ENCODE data around the gene RNF144B. TPM values are rescaled to one million over a fixed set of nuclear protein-coding genes. Genes with fewer than 3 reads are reported as not detected.

The RNF144B gene
- total and polyA plus RNA-seq, 2 of the 8 experiments (the other 6 are each of a cell fraction or from before 2014, with no cell fraction given): 1.8 to 11.2 TPM

GRCh38 chr6:18500921-18501662 lies 113.9 kb downstream of the RNF144B start (continued):
- TF ChIP-seq RAD21 (IDR thresholded peaks at IDR 0.05 in 1 of 2, conservative IDR thresholded peaks at IDR 0.05 in 1 of 2; ENCODE audit: low read depth in 2 of 2, low read length in 2 of 2): no peak
- no peak for TF ChIP-seq POLR2AphosphoS5 (IDR thresholded peaks at IDR 0.05; ENCODE audit: low read depth, low read length)
- TF ChIP-seq CBX8 (IDR thresholded peaks at IDR 0.05; ENCODE audit: borderline replicate concordance, low read depth, low read length): no peak

Data from H1 (cell line).